HepG2 (cell line): Measurements from ENCODE around the gene RAB34. TPM values are rescaled to one million over a fixed set of nuclear protein-coding genes. Genes with fewer than 3 reads are reported as not detected.

Source experiments
- ADNP ChIP-seq: sonication (generic); formaldehyde crosslinking; IDR thresholded peaks from 2 replicates; pipeline ENCODE4 v1.4.0; 2020; ENCODE audit warnings: missing genetic modification reagents
- CC2D1A ChIP-seq: sonication (generic); formaldehyde crosslinking; IDR thresholded peaks from 2 replicates; pipeline ENCODE4 v1.8.1; 2023; ENCODE audit warnings: mild to moderate bottlenecking, missing genetic modification reagents
- MAFG ChIP-seq: sonication (generic); formaldehyde crosslinking; IDR thresholded peaks from 2 replicates; pipeline ENCODE4 v1.5.1; 2020; ENCODE audit warnings: mild to moderate bottlenecking, missing genetic modification reagents
- MBD4 ChIP-seq: IDR thresholded peaks from 2 replicates; pipeline ENCODE4 v1.6.1; 2012; ENCODE audit warnings: low read length, inconsistent platforms, borderline replicate concordance
- NFIC ChIP-seq: IDR thresholded peaks from 2 replicates; pipeline ENCODE4 v1.6.1; 2012; ENCODE audit warnings: mild to moderate bottlenecking, low read length, inconsistent platforms
- TCF12 ChIP-seq, 2 experiments: fragments of 450-650 bp in 1 of 2; sonication (generic) in 1 of 2; formaldehyde crosslinking in 1 of 2; IDR thresholded peaks; 2 replicates each; pipeline versions ENCODE4 v1.6.1 to v1.8.0; 2017 to 2022; ENCODE audit warnings: antibody characterized with exemption in 1 of 2, mild to moderate bottlenecking in 1 of 2, missing genetic modification reagents in 1 of 2, moderate library complexity in 1 of 2
- YEATS2 ChIP-seq: sonication (generic); formaldehyde crosslinking; IDR thresholded peaks from 2 replicates; pipeline ENCODE4 v1.4.0; 2020; ENCODE audit warnings: missing genetic modification reagents, borderline replicate concordance
- ZNF556 ChIP-seq: sonication (generic); formaldehyde crosslinking; IDR thresholded peaks from 2 replicates; pipeline ENCODE4 v1.4.0; 2020; ENCODE audit warnings: mild to moderate bottlenecking, missing genetic modification reagents, borderline replicate concordance
- ZSCAN9 ChIP-seq: IDR thresholded peaks from 2 replicates; pipeline ENCODE4 v1.6.1; 2016; ENCODE audit warnings: borderline replicate concordance
- polyA plus RNA-seq, 8 experiments: library from polyadenylated mRNA; depleted of rRNA in 3 of 8; stranded (reverse) in 7 of 8; unstranded in 1 of 8; fragments of >200 nt; fragmentation: Illumina TruSeq in 4 of 8; extraction: Trizol in 4 of 8; gene quantifications; 2 replicates each; pipeline versions ENCODE4 v1.2.1 to v1.2.3, GENCODE V29; 2011 to 2016; ENCODE audit warnings: low read depth in 4 of 8, missing spikeins in 1 of 8, mixed read lengths in 1 of 8; ENCODE audit not compliant: insufficient read depth in 1 of 8
- total RNA-seq, 5 experiments: library from RNA; depleted of rRNA; stranded (reverse); fragments of >200 nt; fragmentation: Illumina TruSeq; extraction: Trizol; gene quantifications; 2 replicates each; pipeline ENCODE4 v1.2.3, GENCODE V29; 2016; ENCODE audit warnings: low read depth in 1 of 5
- TF ChIP-seq, protein P1 (sequence below): sonication (generic); formaldehyde crosslinking; IDR thresholded peaks from 2 replicates; pipeline ENCODE4 v1.4.0; 2020; ENCODE audit warnings: missing genetic modification reagents, borderline replicate concordance
- TF ChIP-seq, protein P2 (sequence below): IDR thresholded peaks from 2 replicates; pipeline ENCODE4 v1.6.1; 2016; ENCODE audit warnings: low read depth, missing genetic modification reagents, missing compliant biosample characterization
- TF ChIP-seq, protein P3 (sequence below): sonication (generic); formaldehyde crosslinking; IDR thresholded peaks from 2 replicates; pipeline ENCODE4 v1.5.0; 2020; ENCODE audit warnings: missing genetic modification reagents
- TF ChIP-seq, protein P4 (sequence below): sonication (generic); formaldehyde crosslinking; IDR thresholded peaks from 2 replicates; pipeline ENCODE4 v1.4.0; 2020; ENCODE audit warnings: low read depth, missing genetic modification reagents

Gene RAB34
- total and polyA plus RNA-seq, 2 of the 13 experiments (the other 11 are each of a cell fraction or from before 2014, with no cell fraction given): 0.49 TPM; not detected in 1

DNA sequence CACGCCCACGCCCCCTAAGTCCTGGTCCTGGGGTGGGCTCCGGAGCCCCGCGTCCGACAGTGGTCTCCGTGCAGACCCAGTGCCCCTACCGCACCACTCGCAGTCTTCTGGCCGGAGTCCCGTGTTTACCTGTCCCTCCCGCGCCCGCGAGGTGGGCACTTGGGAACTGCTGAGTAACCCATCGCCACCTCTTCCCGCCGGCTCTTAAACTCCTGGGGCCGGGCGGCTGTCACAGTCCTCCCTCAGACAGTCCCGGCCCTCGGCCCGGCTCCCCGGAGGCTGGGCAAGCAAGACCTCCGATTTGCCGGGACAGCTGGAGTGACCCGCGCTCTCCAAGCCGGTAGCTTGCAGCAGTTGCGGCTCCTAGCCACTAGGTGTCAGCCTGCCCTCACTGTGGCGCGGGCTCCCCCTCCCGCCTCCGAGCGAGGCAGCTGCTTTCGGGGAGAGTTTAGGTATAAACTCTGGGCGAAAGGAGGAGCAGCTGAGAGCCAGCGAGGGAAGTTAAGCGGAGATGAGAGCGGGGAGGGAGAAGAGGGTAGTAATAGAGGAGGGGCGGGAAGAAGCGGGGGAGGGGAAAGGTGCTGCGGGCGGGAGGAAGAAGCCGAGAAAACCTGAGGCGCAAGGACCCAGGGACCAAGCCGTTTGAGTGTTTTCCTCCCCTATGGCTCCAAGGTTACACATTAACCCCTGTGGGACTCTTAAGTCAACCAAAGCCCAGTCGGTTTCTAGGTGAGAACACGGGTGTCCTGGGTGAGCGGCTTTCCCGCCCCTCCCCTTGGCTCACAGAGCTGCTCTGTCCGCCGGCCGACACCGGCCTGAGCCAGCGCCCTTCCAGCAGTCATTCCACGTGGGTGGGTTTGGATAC lies 9.2 kb upstream of the RAB34 start (continued):
- TF ChIP-seq, protein P1, sequence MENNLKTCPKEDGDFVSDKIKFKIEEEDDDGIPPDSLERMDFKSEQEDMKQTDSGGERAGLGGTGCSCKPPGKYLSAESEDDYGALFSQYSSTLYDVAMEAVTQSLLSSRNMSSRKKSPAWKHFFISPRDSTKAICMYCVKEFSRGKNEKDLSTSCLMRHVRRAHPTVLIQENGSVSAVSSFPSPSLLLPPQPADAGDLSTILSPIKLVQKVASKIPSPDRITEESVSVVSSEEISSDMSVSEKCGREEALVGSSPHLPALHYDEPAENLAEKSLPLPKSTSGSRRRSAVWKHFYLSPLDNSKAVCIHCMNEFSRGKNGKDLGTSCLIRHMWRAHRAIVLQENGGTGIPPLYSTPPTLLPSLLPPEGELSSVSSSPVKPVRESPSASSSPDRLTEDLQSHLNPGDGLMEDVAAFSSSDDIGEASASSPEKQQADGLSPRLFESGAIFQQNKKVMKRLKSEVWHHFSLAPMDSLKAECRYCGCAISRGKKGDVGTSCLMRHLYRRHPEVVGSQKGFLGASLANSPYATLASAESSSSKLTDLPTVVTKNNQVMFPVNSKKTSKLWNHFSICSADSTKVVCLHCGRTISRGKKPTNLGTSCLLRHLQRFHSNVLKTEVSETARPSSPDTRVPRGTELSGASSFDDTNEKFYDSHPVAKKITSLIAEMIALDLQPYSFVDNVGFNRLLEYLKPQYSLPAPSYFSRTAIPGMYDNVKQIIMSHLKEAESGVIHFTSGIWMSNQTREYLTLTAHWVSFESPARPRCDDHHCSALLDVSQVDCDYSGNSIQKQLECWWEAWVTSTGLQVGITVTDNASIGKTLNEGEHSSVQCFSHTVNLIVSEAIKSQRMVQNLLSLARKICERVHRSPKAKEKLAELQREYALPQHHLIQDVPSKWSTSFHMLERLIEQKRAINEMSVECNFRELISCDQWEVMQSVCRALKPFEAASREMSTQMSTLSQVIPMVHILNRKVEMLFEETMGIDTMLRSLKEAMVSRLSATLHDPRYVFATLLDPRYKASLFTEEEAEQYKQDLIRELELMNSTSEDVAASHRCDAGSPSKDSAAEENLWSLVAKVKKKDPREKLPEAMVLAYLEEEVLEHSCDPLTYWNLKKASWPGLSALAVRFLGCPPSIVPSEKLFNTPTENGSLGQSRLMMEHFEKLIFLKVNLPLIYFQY (CRISPR knock-in tag): peak; percentile 16; the same call in 1 of the 2 replicates
- TF ChIP-seq NFIC: no peak
- no peak; the same call in 1 of the 2 replicates for TF ChIP-seq YEATS2 (CRISPR knock-in tag)
- TF ChIP-seq ZNF556: peak; percentile 75; the same call in 1 of the 2 replicates
- TF ChIP-seq MBD4: no peak
- TF ChIP-seq, protein P2, sequence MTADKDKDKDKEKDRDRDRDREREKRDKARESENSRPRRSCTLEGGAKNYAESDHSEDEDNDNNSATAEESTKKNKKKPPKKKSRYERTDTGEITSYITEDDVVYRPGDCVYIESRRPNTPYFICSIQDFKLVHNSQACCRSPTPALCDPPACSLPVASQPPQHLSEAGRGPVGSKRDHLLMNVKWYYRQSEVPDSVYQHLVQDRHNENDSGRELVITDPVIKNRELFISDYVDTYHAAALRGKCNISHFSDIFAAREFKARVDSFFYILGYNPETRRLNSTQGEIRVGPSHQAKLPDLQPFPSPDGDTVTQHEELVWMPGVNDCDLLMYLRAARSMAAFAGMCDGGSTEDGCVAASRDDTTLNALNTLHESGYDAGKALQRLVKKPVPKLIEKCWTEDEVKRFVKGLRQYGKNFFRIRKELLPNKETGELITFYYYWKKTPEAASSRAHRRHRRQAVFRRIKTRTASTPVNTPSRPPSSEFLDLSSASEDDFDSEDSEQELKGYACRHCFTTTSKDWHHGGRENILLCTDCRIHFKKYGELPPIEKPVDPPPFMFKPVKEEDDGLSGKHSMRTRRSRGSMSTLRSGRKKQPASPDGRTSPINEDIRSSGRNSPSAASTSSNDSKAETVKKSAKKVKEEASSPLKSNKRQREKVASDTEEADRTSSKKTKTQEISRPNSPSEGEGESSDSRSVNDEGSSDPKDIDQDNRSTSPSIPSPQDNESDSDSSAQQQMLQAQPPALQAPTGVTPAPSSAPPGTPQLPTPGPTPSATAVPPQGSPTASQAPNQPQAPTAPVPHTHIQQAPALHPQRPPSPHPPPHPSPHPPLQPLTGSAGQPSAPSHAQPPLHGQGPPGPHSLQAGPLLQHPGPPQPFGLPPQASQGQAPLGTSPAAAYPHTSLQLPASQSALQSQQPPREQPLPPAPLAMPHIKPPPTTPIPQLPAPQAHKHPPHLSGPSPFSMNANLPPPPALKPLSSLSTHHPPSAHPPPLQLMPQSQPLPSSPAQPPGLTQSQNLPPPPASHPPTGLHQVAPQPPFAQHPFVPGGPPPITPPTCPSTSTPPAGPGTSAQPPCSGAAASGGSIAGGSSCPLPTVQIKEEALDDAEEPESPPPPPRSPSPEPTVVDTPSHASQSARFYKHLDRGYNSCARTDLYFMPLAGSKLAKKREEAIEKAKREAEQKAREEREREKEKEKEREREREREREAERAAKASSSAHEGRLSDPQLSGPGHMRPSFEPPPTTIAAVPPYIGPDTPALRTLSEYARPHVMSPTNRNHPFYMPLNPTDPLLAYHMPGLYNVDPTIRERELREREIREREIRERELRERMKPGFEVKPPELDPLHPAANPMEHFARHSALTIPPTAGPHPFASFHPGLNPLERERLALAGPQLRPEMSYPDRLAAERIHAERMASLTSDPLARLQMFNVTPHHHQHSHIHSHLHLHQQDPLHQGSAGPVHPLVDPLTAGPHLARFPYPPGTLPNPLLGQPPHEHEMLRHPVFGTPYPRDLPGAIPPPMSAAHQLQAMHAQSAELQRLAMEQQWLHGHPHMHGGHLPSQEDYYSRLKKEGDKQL: no peak
- no peak for TF ChIP-seq MAFG (CRISPR knock-in tag)
- TF ChIP-seq, protein P3, sequence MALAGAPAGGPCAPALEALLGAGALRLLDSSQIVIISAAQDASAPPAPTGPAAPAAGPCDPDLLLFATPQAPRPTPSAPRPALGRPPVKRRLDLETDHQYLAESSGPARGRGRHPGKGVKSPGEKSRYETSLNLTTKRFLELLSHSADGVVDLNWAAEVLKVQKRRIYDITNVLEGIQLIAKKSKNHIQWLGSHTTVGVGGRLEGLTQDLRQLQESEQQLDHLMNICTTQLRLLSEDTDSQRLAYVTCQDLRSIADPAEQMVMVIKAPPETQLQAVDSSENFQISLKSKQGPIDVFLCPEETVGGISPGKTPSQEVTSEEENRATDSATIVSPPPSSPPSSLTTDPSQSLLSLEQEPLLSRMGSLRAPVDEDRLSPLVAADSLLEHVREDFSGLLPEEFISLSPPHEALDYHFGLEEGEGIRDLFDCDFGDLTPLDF (CRISPR knock-in tag): no peak; the same call in 1 of the 2 replicates
- no peak for TF ChIP-seq CC2D1A (CRISPR knock-in tag)
- TF ChIP-seq, protein P4, sequence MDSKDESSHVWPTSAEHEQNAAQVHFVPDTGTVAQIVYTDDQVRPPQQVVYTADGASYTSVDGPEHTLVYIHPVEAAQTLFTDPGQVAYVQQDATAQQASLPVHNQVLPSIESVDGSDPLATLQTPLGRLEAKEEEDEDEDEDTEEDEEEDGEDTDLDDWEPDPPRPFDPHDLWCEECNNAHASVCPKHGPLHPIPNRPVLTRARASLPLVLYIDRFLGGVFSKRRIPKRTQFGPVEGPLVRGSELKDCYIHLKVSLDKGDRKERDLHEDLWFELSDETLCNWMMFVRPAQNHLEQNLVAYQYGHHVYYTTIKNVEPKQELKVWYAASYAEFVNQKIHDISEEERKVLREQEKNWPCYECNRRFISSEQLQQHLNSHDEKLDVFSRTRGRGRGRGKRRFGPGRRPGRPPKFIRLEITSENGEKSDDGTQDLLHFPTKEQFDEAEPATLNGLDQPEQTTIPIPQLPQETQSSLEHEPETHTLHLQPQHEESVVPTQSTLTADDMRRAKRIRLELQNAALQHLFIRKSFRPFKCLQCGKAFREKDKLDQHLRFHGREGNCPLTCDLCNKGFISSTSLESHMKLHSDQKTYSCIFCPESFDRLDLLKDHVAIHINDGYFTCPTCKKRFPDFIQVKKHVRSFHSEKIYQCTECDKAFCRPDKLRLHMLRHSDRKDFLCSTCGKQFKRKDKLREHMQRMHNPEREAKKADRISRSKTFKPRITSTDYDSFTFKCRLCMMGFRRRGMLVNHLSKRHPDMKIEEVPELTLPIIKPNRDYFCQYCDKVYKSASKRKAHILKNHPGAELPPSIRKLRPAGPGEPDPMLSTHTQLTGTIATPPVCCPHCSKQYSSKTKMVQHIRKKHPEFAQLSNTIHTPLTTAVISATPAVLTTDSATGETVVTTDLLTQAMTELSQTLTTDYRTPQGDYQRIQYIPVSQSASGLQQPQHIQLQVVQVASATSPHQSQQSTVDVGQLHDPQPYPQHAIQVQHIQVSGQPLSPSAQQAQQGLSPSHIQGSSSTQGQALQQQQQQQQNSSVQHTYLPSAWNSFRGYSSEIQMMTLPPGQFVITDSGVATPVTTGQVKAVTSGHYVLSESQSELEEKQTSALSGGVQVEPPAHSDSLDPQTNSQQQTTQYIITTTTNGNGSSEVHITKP (CRISPR knock-in tag): peak; percentile 61; the same call in 1 of the 2 replicates
- TF ChIP-seq ADNP (CRISPR knock-in tag): no peak
- no peak for TF ChIP-seq TCF12 (IDR thresholded peaks at IDR 0.05)
- TF ChIP-seq TCF12 (CRISPR knock-in tag; IDR thresholded peaks at IDR 0.05): no peak
- TF ChIP-seq ZSCAN9: peak; percentile 49; the same call in 1 of the 2 replicates
